GM18498 (cell line): ENCODE measurements around the gene ITGAD.

Experiments
- ATAC-seq: cut with Tn5 transposase; IDR thresholded peaks from one replicate; pipeline ENCODE4 v1.9.1; 2021; ENCODE audit warnings: mild to moderate bottlenecking, moderate library complexity; ENCODE audit not compliant: unreplicated experiment

ITGAD gene

DNA sequence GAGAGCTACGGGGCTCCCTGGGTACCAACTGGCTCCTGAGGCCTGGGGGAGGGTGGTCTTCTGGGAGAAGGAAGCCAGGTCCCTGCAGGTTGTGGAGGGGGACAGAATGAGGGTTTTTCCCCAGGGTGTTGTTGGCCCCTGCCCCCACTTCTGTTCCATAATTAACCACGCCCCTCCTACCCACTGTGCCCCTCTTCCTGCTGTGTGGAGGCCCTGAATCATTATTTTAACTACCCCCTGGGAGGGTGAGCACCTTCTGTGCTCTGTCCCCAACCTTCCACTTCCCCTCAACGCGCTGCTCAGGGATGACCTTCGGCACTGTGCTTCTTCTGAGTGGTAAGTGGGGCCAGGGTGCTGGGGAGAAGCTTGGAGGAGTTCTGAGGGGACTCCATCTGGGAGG is at the start of gene ITGAD:
TSS of gene ITGAD (plus strand) at position 280 of the 400 bp plus-strand sequence. CDS start at position 306, 26 bp downstream.
- no peak for ATAC-seq

DNA sequence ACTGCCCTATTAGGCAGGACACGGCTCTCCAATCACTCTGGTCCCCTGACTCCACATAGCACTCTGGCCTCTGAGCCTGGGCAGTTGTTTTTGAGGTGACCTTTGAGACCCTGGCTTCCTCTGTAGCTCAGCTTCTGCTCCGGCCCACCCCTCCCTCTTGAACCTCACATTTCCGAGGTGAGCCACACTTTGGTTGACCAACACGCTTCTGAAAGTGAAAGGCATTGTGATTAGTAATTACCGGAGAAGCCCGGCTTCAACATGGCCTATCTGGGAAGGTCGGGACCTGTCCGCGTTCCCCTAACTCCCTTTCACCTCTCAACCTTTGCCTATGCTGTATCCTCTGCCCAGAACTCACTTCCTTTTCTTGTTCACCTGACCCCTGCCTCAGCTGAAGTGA is 48.4 kb upstream of the ITGAD start:
- peak; percentile 85 for ATAC-seq

DNA sequence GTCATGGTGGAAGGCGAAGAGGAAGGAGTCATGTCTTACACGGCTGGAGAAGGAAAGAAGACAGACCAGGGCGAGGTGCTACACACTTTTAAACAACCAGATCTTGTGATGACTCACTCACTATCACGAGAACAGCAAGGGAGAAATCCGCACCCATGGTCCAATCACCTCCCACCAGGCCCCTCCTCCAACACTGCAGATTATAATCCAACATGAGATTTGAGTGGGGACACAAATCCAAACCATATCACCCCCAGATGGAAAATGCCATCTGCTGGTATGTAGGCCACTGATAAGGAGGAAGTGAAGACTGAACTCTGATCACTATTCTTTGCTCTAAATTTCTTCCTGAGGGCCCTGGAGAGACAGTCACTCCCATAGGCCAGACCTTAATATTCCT is 45.7 kb upstream of the ITGAD start:
- no peak for ATAC-seq

DNA sequence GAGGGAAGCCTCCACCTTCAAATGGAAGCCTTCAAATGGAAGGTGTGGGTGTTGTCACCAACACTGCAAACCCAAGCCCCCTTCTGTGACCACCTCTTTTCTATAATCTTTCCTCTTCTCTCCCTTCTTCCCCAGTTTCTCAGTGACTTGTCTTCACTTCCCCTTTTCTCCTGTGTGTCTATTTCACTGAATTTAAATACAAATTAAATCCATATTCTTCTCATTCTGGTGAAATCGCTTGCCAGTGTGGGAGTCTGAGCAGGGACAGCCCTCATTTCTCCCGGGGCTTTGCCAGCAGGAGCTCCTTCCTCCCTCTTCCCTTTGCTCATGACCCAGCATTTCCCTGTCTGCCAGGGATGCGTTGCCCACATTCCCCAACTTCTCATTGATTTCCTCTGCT is 44.6 kb upstream of the ITGAD start:
- no peak for ATAC-seq

DNA sequence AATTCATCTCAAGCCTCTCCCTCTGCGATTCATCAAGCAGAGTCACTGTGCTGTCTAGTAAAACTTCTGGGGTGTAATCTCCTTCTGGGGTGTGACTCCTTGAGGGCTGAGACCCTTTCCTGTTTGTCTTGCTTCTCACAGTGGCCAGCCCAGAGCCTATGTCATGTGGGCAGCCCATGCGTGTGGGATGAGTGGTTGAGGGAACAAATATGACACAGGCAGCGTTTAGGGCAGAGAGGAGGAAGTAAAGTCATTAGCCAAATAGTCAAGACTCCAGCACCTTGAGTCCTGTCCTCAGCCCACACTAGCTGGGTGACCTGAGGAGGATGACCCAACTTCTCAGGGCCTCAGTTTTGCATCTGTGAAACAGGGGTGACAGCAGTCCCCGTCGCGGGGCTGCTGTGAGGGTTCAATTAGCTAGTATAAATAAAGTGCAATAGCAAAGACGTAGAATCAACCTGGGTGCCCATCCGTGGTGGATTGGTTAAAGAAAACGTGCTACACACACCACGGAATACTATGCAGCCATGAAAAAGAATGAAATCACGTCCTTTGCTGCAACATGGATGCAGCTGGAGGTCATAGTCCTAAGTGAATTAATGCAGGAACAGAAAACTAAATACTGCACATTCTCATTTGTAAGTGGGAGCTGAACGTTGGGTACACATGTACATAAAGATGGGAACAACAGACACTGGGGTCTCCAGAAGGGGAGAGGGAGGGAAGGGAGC is 42.7 kb upstream of the ITGAD start:
- no peak for ATAC-seq

DNA sequence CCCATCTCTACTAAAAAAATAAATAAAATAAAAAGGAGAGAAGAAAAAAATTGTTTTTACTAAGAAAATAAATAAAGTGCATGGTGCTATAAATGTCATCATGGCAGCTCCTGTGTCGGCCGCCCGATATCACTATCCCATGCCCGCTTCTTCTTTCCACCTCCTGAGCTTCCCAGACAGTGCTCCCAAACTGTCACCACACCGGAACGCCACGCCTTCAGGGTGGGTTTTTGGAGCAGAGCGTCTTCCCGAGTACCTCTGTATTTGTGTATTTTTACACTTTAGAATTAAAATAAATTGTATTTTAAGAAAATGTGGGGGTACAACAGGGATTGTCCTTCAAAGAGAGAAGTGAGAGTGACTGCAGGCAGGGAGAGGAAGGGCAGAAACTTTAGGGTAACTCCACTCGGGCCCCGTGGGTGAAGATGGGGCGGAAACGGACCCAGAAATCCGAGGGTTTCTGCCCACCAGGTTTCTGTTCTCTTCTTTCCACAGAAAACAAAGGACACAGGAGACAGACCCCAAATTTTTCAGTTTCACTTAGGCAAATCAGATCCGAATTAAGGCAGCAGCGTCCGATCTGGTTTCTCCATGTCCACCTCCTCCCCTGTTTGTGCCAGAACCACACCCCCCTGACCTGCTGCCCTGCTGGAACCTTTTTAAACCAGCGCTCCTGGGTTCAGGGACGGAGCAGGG is 41.7 kb upstream of the ITGAD start:
- ATAC-seq, result no peak

DNA sequence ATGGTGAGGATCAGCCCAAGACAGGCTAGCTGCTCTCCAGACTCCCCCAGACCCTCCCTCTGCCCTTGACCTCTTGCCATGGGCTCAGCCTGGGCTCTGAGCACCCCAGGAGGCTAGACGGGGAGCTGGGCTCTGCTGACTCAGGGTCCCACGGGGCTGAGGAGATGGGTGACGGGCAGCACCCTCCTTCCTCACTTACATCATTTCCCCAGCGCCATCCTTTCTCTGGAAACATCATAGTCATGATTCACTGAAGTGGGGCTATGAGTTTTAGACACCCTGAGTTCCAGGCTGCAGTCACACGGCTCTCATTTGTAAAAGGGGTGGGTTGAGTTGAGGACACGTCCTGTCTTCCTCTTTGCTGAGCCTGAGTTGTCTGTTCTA is 41.2 kb upstream of the ITGAD start:
- ATAC-seq, result no peak

DNA sequence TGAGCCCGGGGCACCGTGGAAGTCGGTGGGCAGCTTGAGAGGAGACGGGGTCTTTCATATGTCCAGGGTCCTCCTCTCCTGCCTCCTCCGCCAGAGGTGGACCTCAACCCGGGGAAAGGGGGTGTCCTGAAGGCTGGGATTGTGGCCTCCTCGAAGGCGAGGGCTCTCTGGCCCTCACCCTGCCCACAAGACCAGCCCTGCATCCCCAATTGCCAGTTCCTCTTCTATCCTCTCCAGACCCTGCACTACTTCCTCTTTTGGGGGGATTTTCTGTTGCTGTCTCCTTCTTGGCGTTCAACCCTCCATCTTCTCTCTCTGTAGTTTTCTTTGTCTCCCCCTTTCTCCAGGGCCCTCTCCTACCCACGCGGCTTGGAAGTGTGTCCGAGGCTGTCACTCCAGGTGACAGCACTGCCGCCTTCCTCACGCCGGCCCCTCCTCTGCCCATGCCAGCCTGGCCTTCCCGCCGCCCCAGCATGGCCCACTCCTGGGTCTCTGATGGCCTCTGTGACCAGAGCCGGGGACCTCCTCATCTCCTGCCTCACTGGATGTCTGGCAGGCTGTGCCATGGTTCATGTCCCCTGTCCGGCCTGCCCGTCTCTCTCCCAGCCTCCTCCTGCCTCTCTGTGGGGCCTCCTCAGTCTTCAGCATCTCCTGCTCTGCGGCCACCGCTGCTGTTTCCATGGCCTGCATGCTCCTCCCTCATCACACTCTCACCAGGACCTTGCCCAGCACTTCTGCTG is 40.6 kb upstream of the ITGAD start:
- ATAC-seq, result no peak

DNA sequence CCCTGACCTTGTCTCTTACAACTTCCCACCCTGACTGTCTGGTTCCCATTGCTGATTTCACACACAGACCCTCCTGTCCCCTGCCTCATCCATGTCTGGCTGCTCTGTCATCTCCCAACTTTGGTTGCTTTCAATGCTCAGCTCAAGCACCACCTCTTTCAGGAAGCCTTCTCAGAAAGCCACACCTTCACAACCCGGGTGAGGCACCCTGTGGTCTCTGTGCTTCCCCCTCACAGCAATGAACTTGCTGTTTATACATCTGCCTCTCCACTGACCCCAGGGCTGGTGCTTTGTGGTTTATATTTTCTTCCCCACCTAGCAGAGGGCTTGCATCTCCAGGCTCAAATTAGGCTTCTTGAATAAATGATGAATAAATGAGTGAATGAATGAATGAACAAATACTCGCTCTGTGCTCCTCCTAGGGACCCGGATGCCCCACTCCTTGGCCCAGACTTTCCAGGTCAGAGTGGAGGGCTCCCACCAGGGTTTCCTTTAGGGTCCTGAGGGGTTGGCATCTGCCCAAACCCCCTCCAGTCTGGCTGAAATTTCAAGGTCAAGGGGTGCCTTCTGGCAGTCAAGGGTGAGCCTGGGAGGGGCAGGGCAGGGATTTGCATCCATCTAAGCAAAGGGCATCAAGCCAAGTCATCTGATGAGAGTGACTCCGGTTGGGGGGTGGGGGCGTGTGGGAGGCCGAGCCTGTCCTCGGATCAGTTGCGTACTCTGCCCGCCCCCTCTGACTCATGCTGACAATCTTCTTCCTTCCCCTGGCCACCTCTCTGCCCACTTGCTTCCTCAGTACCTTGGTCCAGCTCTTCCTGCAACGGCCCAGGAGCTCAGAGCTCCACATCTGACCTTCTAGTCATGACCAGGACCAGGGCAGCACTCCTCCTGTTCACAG is 38.5 kb upstream of the ITGAD start, which contains the start of gene ITGAX:
TSS of gene ITGAX (plus strand) at position 783 of the 898 bp plus-strand sequence. CDS start at position 862, 79 bp downstream.
- ATAC-seq, result peak; percentile 62

- no peak for ATAC-seq
Observed at GRCh38 chr16:31355431-31356100, 37.6 kb upstream of the ITGAD start.

DNA sequence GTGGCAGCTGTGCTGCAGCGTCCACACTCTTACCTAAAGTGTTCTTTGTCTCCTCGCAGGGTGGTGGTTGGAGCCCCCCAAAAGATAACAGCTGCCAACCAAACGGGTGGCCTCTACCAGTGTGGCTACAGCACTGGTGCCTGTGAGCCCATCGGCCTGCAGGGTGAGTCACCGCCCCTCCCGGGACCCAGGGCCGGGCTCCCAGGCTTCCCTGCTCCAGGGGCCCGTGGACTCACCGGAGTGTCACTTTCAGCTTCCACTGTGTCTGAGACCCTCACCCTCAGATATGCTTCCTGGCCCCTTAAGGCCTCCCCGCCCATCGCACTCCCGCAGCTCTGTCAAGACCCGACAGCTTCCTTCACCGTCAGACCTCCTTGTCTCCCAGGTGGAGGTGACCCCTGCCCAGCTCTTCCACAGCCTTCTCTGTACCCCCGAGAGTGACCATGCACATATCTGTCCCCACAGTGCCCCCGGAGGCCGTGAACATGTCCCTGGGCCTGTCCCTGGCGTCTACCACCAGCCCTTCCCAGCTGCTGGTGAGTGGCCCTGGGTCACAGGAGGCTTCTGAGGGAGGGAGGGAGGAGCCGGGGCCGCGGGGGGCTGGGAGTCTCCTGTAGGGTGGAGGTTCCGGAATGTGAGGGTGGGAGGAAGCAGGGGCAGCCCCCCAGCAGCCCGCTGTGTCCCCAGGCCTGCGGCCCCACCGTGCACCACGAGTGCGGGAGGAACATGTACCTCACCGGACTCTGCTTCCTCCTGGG is 36.4 kb upstream of the ITGAD start:
- ATAC-seq, result no peak

DNA sequence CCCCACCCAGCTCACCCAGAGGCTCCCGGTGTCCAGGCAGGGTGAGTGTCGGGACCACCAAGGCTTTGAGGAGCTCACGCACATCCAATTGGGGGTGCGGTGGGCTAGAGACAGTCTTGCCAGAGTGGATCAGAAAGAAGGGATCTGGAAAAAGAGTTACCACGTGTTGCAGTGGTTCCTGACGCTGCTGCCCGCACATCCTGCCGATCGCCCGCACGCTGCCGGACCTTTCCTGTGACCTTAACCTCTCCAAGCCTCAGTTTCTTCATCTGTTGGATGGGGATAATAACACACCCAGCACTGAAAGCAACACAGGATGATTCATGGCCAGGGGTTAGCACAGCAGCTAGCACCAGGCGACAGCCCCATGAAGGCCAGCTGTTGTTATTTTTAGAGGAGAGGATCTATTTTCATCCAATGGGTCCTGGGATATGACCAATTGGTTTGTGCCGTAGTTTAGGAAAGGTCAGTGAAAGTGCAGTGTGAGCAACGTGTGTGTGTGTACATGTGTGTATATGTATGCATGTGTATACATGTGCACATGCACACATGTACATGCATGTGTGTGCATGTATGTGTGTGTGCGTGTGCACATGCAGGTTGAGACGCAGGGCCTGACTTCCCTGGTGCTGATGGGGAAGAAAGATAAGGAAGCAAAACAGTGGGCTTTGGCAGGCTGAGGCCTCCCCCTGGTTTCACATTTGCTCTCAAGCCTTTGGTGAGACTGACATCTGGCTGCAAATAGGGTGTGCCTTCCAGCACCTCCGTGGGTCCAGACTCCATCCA is 35.6 kb upstream of the ITGAD start:
- ATAC-seq, result no peak

DNA sequence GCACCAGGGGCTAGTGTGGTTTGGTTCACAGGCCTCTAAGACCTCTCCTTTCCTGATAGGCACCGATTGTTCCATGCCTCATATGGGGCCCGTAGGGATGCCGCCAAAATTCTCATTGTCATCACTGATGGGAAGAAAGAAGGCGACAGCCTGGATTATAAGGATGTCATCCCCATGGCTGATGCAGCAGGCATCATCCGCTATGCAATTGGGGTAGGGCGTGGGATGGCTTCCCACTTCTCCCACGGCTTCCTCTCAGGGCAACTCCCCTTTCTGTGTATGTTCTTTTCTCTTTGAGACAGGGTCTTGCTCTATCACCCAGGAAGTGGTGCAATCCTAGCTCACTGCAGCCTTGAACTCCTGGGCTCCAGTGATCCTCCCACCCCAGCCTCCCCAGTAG is 32.9 kb upstream of the ITGAD start:
- ATAC-seq, result no peak

DNA sequence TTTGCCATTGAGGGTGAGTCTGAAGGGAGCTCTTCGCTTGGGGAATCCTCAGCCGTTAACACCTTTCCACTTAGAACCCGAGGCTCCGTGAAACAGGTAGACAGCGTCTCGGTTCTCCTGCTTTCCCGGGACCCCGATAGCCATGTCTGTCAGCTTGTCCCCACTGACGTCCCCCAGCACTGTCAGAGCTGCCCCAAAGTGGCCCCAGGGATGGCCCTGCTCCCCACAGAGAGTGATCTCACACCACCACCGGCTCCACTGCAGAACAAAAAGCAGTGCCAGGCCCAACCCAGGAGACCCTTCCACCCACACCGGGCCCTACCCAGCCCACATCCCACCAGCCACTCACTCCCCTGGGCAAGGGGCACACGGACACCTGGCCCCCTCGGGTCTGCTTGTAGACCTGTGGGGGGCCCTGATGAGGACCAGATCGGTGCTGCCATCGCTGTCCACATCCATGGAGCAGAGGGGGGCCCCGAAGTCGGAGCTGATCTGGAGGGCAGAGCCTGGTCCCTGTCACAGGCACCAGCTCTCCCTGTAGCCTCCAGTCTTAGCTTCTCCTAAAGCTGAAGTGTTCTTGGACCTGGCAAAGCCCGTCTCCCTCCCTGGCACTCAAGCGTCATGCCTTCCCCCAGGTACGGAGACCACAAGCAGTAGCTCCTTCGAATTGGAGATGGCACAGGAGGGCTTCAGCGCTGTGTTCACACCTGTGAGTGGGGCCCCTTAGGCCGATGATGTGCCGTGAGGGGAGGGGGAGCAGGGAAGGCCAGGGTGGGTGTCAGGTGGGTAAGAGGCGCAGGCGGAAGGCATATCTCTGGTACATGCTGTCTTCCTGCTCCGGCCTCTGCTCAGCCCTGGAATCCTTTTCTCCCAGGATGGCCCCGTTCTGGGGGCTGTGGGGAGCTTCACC is 31.7 kb upstream of the ITGAD start:
- ATAC-seq, result no peak

- no peak for ATAC-seq
Observed at GRCh38 chr16:31362476-31363405, 30.4 kb upstream of the ITGAD start.

DNA sequence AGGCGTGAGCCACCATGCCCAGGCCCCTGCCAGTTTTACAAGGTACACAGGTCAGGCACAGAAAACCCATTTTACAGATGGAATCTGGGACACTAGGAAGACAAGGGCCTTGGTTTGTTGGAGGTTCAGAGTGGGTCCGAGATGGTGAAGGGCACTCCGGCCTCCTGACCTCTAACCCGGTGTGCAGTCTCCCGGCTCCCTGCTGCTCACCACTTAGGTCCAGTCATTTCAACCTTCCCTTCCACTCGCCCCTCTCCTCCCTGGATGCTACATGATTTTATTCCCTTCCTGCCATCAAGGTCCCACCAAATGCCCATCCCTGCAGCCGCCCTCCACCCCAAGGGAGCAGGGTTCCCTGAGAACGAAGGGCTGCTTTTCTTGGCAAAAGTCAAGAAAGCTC is 29.4 kb upstream of the ITGAD start:
- ATAC-seq, result no peak

GRCh38 chr16:31364421-31364820 is 28.7 kb upstream of the ITGAD start:
- no peak for ATAC-seq
